Keratinocyte (primary cell): ENCODE data around the gene LHFPL3. TPM values are rescaled to one million over a fixed set of nuclear protein-coding genes. Genes with fewer than 3 reads are reported as not detected.

ENCODE experiments used
- DNase-seq: peaks from one replicate; pipeline ENCODE4 v3.0.0-alpha.2; 2011; ENCODE audit warnings: low read depth, missing footprints, low spot score
- FAIRE-seq: peaks from 2 replicates; lab custom pipeline; 2011; peaks lifted over from hg19 to GRCh38; lab: Jason Lieb, UNC
- H2AFZ ChIP-seq: 2 replicates; pipeline ENCODE4 v1.6.0; 2012; ENCODE audit warnings: low read length, control low read depth, inconsistent platforms; ENCODE audit not compliant: control insufficient read depth
- H3K27ac ChIP-seq: 2 replicates; pipeline ENCODE4 v1.5.1; 2011; ENCODE audit warnings: low read length; ENCODE audit not compliant: control insufficient read depth, insufficient read depth
- H3K27me3 ChIP-seq: 3 replicates; pipeline ENCODE4 v1.6.0; 2011; ENCODE audit warnings: low read length; ENCODE audit not compliant: control insufficient read depth, insufficient read depth; ENCODE audit errors: extremely low read depth
- H3K36me3 ChIP-seq, 2 experiments: 2 replicates in 1 of 2; 3 replicates in 1 of 2; pipeline ENCODE4 v1.5.1; 2011; ENCODE audit warnings: low read length in 2 of 2, mild to moderate bottlenecking in 1 of 2; ENCODE audit not compliant: control insufficient read depth in 2 of 2, insufficient read depth in 2 of 2; ENCODE audit errors: extremely low read depth in 1 of 2
- H3K4me1 ChIP-seq: 3 replicates; pipeline ENCODE4 v1.5.1; 2011; ENCODE audit warnings: low read length; ENCODE audit not compliant: control insufficient read depth, insufficient read depth; ENCODE audit errors: extremely low read depth
- H3K4me2 ChIP-seq: 3 replicates; pipeline ENCODE4 v1.6.0; 2011; ENCODE audit warnings: low read depth, low read length; ENCODE audit not compliant: control insufficient read depth, insufficient read depth; ENCODE audit errors: extremely low read depth
- H3K4me3 ChIP-seq, 3 experiments: fragments of 200-600 bp in 1 of 3; sonication (generic) in 1 of 3; 2 replicates in 2 of 3; 3 replicates in 1 of 3; pipeline ENCODE4 v1.5.1; 2011 to 2016; ENCODE audit warnings: low read length in 3 of 3, mild to moderate bottlenecking in 3 of 3, control low read depth in 2 of 3, inconsistent platforms in 1 of 3, low read depth in 1 of 3, mixed read lengths in 1 of 3, mixed run types in 1 of 3, moderate library complexity in 1 of 3; ENCODE audit not compliant: control insufficient read depth in 2 of 3, insufficient read depth in 2 of 3; ENCODE audit errors: extremely low read depth in 1 of 3
- H3K79me2 ChIP-seq: 2 replicates; pipeline ENCODE4 v1.6.0; 2012; ENCODE audit warnings: low read length; ENCODE audit not compliant: control insufficient read depth, insufficient read depth
- H3K9ac ChIP-seq: 3 replicates; pipeline ENCODE4 v1.6.0; 2011; ENCODE audit warnings: low read length; ENCODE audit not compliant: control insufficient read depth, insufficient read depth; ENCODE audit errors: extremely low read depth
- H3K9me1 ChIP-seq: 3 replicates; pipeline ENCODE4 v1.6.0; 2011; ENCODE audit warnings: low read length; ENCODE audit not compliant: control insufficient read depth, insufficient read depth; ENCODE audit errors: extremely low read depth
- H3K9me3 ChIP-seq: 2 replicates; pipeline ENCODE4 v1.5.1; 2012; ENCODE audit warnings: low read depth, low read length; ENCODE audit not compliant: control insufficient read depth
- H4K20me1 ChIP-seq: 3 replicates; pipeline ENCODE4 v1.6.0; 2011; ENCODE audit warnings: low read length; ENCODE audit not compliant: control insufficient read depth, insufficient read depth; ENCODE audit errors: extremely low read depth
- CTCF ChIP-seq, 3 experiments: IDR thresholded peaks in 1 of 3; conservative IDR thresholded peaks in 1 of 3; optimal IDR thresholded peaks in 1 of 3; 2 replicates in 2 of 3; 3 replicates in 1 of 3; pipeline versions ENCODE3 to v1.5.1; 2011; ENCODE audit warnings: low read length in 3 of 3, mild to moderate bottlenecking in 3 of 3, moderate library complexity in 2 of 3, control low read depth in 1 of 3, inconsistent platforms in 1 of 3; ENCODE audit not compliant: insufficient read depth in 2 of 3; ENCODE audit errors: extremely low read depth in 1 of 3
- EZH2 ChIP-seq: IDR thresholded peaks from one replicate; pipeline ENCODE4 v1.6.1; 2012; ENCODE audit warnings: inconsistent platforms, mild to moderate bottlenecking, low read length, moderate library complexity
- dilution Hi-C: fragments of 300-500 bp; cut with MboI; formaldehyde crosslinking; loops from one replicate; pipeline ENCODE4 v1.7.0; 2020; ENCODE audit warnings: low sequenced_read_pairs; ENCODE audit not compliant: extremely low pct_ligation_motif_present
- polyA plus RNA-seq, 5 experiments: library from polyadenylated mRNA; depleted of rRNA in 3 of 5; stranded (reverse) in 3 of 5; stranded (forward) in 1 of 5; unstranded in 1 of 5; fragments of >200 nt; gene quantifications; 1 replicate in 1 of 5; 2 replicates in 3 of 5; 3 replicates in 1 of 5; pipeline versions ENCODE4 v1.2.1 to v1.2.3, GENCODE V29; 2011 to 2012; ENCODE audit warnings: missing spikeins in 2 of 5, low read depth in 1 of 5, low replicate concordance in 1 of 5

Gene LHFPL3
- polyA plus RNA-seq, 1 donor (not counting 4 experiments of a cell fraction or from before 2014, with no cell fraction given): not detected

- Histone ChIP-seq H3K36me3 (no peaks in the 10 kb centered on the region), H3K9me3 (no peaks in the 10 kb centered on the region), H3K79me2 (no peaks in the 10 kb centered on the region), H3K4me2 (no peak overlapping the region), H3K4me1 (no peaks in the 10 kb centered on the region), H3K27ac (no peak overlapping the region), H3K9ac (no peak overlapping the region), H3K4me3 (no peak overlapping the region), H4K20me1 (no peaks in the 10 kb centered on the region), H2AFZ (no peak overlapping the region), H3K9me1 (no peaks in the 10 kb centered on the region), H3K27me3 (no peaks in the 10 kb centered on the region)
- FAIRE-seq (no peak), DNase-seq (no peak)
- dilution Hi-C loops: no loop called here
- no peak for TF ChIP-seq EZH2
- TF ChIP-seq CTCF (optimal IDR thresholded peaks at IDR 0.05 in 1 of 3, IDR thresholded peaks at IDR 0.05 in 1 of 3, conservative IDR thresholded peaks at IDR 0.05 in 1 of 3; ENCODE audit: extremely low read depth in 1 of 3, insufficient read depth in 2 of 3, low read length in 3 of 3): no peak
Observed at GRCh38 chr7:104767826-104768536, 439.6 kb downstream of the LHFPL3 start.

- no peak overlapping the region for H3K9ac ChIP-seq
- no peak overlapping the region for H3K4me3 ChIP-seq
- H3K36me3 ChIP-seq: no peaks in the 10 kb centered on the region
- TF ChIP-seq CTCF (optimal IDR thresholded peaks at IDR 0.05 in 1 of 3, IDR thresholded peaks at IDR 0.05 in 1 of 3, conservative IDR thresholded peaks at IDR 0.05 in 1 of 3; ENCODE audit: extremely low read depth in 1 of 3, insufficient read depth in 2 of 3, low read length in 3 of 3) (no peak), EZH2 (no peak)
- no peaks in the 10 kb centered on the region for H3K27me3 ChIP-seq
- H3K9me1 ChIP-seq: no peaks in the 10 kb centered on the region
- no peaks in the 10 kb centered on the region for H3K9me3 ChIP-seq
- H3K4me2 ChIP-seq: no peak overlapping the region
- dilution Hi-C loops: no loop called here
- DNase-seq (no peak), FAIRE-seq (no peak)
- no peaks in the 10 kb centered on the region for H4K20me1 ChIP-seq
- no peak overlapping the region for H3K27ac ChIP-seq
- H2AFZ ChIP-seq: no peak overlapping the region
- H3K4me1 ChIP-seq: no peaks in the 10 kb centered on the region
- no peaks in the 10 kb centered on the region for H3K79me2 ChIP-seq
Observed at GRCh38 chr7:104772405-104773345, 444.3 kb downstream of the LHFPL3 start.
